Esophagus muscularis mucosa (tissue), 3 donors: Measurements from ENCODE around the gene TRAF1.

ENCODE experiments used
- CTCF ChIP-seq, 3 experiments: fragments of 200-600 bp in 2 of 3; fragments of 450-650 bp in 1 of 3; sonication (generic) in 2 of 3; IDR thresholded peaks; one replicate each; pipeline ENCODE4 v1.5.1; 2017 to 2019; ENCODE audit warnings: antibody characterized with exemption in 3 of 3, mild to moderate bottlenecking in 2 of 3, moderate library complexity in 1 of 3
- POLR2A ChIP-seq: fragments of 450-650 bp; IDR thresholded peaks from one replicate; pipeline ENCODE4 v1.6.1; 2017; ENCODE audit warnings: antibody characterized with exemption, moderate library complexity, mild to moderate bottlenecking, low read depth

DNA sequence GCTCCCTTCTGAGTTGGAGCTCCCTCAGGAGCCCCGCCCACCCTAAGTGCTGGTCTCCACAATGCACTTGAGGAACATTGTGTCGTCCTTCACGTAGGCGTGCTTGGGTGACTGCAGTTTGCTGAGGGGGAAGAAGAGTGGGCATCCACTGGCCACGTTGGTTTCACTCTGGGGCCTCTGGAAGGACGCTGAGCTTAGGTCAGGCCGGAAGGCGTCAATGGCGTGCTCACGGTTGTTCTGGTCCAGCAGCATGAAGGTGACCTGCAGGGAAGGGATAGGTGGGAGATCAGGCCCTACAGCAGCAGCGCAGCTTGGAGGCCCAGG, 21.7 kb downstream of the TRAF1 start:
- no peak for TF ChIP-seq CTCF (IDR thresholded peaks at IDR 0.05)
- TF ChIP-seq POLR2A: no peak
